ENCODE results near the gene CD28.

CD28 gene

DNA sequence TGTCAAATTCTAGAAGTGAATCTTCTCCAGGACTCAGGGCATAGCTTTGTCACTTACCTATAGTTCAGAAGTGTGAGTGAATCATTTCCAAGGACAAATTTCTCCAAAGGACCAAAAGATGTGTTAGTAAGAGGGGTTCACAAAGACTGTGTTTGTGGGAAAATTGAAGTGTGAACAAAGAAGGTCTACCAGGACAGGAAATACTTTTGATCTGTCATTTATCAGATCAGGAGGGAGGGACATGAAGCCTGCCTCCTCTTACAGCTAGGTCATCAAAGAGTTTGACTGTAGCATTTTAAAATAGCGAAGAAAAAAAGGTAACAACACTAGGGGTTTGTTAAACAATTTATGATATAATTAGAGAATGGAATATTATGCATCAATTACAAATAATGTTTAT lies 2.0 kb upstream of the CD28 start:
- Histone ChIP-seq H3K27me3 (replicated peaks; ENCODE audit: control insufficient read depth, insufficient read depth, low read length) (no peaks in the 10 kb centered on the region), H3K36me3 (ENCODE audit: control insufficient read depth, insufficient read depth, low read length) (no peaks in the 10 kb centered on the region), H3K4me3 (replicated peaks; ENCODE audit: low read depth, low read length) (no peak overlapping the region)
- no peak for DNase-seq (ENCODE audit: extremely low read depth, insufficient read length)
- TF ChIP-seq CTCF (IDR thresholded peaks at IDR 0.05; ENCODE audit: insufficient read depth, low read length, poor library complexity, severe bottlenecking), result no peak

DNA sequence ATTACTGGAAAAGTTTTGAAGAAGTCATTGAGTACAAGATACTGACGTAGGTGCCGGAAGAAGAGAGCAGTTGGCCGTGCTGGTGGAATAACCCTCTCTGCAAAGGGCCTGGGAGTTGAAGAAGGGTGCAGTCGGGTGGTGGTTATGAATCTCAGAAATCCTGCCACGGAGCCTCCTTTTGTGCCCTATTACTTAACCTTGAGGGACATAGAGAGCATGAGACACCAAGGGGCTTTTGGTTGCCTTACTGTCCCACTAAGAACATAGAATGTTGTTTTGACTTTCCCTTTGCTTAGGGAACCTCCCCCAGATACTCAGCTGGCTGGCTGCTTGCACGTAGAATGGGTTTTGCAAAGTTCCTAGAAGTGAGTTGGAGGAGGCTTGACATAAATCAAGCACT lies 1.3 kb upstream of the CD28 start:
- Histone ChIP-seq H3K27me3 (replicated peaks; ENCODE audit: control insufficient read depth, insufficient read depth, low read length) (no peaks in the 10 kb centered on the region), H3K4me3 (replicated peaks; ENCODE audit: low read depth, low read length) (no peak overlapping the region), H3K36me3 (ENCODE audit: control insufficient read depth, insufficient read depth, low read length) (no peaks in the 10 kb centered on the region)
- DNase-seq (ENCODE audit: extremely low read depth, insufficient read length), result no peak
- no peak for TF ChIP-seq CTCF (IDR thresholded peaks at IDR 0.05; ENCODE audit: insufficient read depth, low read length, poor library complexity, severe bottlenecking)

DNA sequence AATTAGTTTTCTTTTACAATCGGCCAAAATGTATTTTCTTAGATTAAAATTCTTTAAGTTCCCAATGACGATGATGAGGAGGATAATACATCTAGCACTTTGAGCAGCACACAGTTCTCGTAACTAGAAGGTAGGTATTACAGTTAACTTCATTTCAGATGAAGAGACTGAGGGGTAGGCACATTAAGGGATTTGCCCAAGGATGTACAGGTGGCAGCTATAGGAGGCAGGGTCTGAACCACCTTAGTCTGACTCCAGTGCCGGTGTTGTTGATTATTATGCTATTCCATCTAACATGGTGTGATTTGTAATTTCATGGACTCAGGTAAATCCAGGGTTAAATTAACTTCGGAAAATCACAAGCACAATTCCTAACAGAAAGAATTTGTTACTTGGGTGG lies 1.1 kb downstream of the CD28 start:
- no peaks in the 10 kb centered on the region for H3K27me3 ChIP-seq (replicated peaks; ENCODE audit: control insufficient read depth, insufficient read depth, low read length)
- DNase-seq (ENCODE audit: extremely low read depth, insufficient read length), result no peak
- H3K4me3 ChIP-seq (replicated peaks; ENCODE audit: low read depth, low read length), result peak overlapping the region; percentile 61
- H3K36me3 ChIP-seq (ENCODE audit: control insufficient read depth, insufficient read depth, low read length), result no peaks in the 10 kb centered on the region
- no peak for TF ChIP-seq CTCF (IDR thresholded peaks at IDR 0.05; ENCODE audit: insufficient read depth, low read length, poor library complexity, severe bottlenecking)

DNA sequence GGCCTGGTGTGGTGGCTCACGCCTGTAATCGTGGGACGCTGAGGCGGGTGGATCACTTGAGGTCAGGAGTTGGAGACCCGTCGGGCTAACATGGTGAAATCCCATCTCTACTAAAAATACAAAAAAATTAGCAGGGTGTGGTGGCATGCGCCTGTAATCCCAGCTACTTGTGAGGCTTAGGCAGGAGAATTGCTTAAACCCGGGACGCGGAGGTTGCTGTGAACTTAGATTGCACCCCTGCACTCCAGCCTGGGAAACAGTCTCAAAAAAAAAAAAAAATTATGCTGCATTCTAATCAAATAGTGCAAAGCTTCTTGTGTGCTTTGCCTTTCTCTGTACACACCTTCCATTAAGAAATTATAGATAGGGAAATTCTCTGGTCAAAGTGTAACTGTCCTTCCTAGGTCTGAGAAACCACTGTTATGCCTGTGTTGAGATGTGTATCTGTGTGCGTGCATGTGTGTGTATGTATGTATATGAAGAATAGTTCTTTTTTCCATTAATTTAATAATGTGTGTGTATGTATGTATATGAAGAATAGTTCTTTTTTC lies 2.5 kb downstream of the CD28 start:
- H3K36me3 ChIP-seq (ENCODE audit: control insufficient read depth, insufficient read depth, low read length), result no peaks in the 10 kb centered on the region
- no peak for DNase-seq (ENCODE audit: extremely low read depth, insufficient read length)
- H3K4me3 ChIP-seq (replicated peaks; ENCODE audit: low read depth, low read length), result no peak overlapping the region; the same call in 1 of the 2 replicates
- no peaks in the 10 kb centered on the region for H3K27me3 ChIP-seq (replicated peaks; ENCODE audit: control insufficient read depth, insufficient read depth, low read length)
- TF ChIP-seq CTCF (IDR thresholded peaks at IDR 0.05; ENCODE audit: insufficient read depth, low read length, poor library complexity, severe bottlenecking), result no peak

DNA sequence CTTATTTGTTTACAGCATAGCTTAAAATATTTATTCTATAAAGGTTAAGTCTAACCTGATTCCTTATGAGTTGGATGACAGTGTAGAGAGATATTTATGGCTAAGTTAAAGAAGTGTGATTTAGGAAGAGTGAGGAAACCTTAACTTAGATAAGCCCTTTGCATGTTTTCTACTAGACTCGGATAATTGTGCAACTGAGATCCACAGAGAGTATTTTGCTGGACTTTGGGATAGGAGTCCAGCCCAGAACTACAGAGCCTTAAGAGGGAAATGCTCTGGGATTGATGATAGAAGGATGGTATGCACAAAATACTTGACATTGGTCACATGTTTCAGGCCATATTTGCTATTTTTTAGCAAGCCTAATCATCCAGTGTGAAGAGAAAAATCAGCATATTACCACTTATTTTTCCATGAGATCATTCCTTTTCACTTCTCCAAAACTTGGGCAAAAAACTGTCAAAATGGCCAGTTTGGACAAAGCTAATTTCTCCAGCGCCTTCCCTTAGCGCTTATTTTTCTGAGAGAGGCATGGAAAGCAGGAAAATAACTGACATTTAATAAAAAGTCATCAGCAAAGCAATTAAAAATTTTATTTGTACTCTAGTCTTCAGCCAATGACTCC lies 3.1 kb downstream of the CD28 start:
- no peaks in the 10 kb centered on the region for H3K36me3 ChIP-seq (ENCODE audit: control insufficient read depth, insufficient read depth, low read length)
- no peak for DNase-seq (ENCODE audit: extremely low read depth, insufficient read length)
- no peak overlapping the region for H3K4me3 ChIP-seq (replicated peaks; ENCODE audit: low read depth, low read length)
- TF ChIP-seq CTCF (IDR thresholded peaks at IDR 0.05; ENCODE audit: insufficient read depth, low read length, poor library complexity, severe bottlenecking), result no peak
- H3K27me3 ChIP-seq (replicated peaks; ENCODE audit: control insufficient read depth, insufficient read depth, low read length), result no peaks in the 10 kb centered on the region

- no peak overlapping the region for H3K4me3 ChIP-seq (replicated peaks; ENCODE audit: low read depth, low read length)
- no peak for TF ChIP-seq CTCF (IDR thresholded peaks at IDR 0.05; ENCODE audit: insufficient read depth, low read length, poor library complexity, severe bottlenecking)
Observed at GRCh38 chr2:203710226-203710625, 3.8 kb downstream of the CD28 start.

More at GRCh38 chr2:203710226-203710625, 3.8 kb downstream of the CD28 start:
- DNase-seq (ENCODE audit: extremely low read depth, insufficient read length), result no peak
- no peaks in the 10 kb centered on the region for H3K36me3 ChIP-seq (ENCODE audit: control insufficient read depth, insufficient read depth, low read length)
- H3K27me3 ChIP-seq (replicated peaks; ENCODE audit: control insufficient read depth, insufficient read depth, low read length), result no peaks in the 10 kb centered on the region
